Hematopoietic multipotent progenitor cell treated with erythropoietin and hydrocortisone succinate and interleukin-3 and kit ligand, for 8 days (in vitro differentiated cells): ENCODE data around the gene DPP10.

Source experiments
- DNase-seq: peaks from one replicate; pipeline ENCODE4 v3.0.0-alpha.2; 2015

The DPP10 gene

GRCh38 chr2:115606350-115606749 lies 1163.9 kb downstream of the DPP10 start:
- no peak for DNase-seq

GRCh38 chr2:115609978-115610377 lies 1167.5 kb downstream of the DPP10 start:
- no peak for DNase-seq

- DNase-seq = no peak
Observed at GRCh38 chr2:115610888-115611287, 1168.4 kb downstream of the DPP10 start.

- DNase-seq = no peak
Observed at GRCh38 chr2:115624332-115624731, 1181.9 kb downstream of the DPP10 start.

GRCh38 chr2:115634578-115634977 lies 1192.1 kb downstream of the DPP10 start:
- no peak for DNase-seq

GRCh38 chr2:115635430-115635829 lies 1193.0 kb downstream of the DPP10 start:
- DNase-seq = no peak

- no peak for DNase-seq
Observed at GRCh38 chr2:115649731-115650130, 1207.3 kb downstream of the DPP10 start.

GRCh38 chr2:115650827-115651226 lies 1208.4 kb downstream of the DPP10 start:
- no peak for DNase-seq

GRCh38 chr2:115652652-115653051 lies 1210.2 kb downstream of the DPP10 start:
- no peak for DNase-seq

- no peak for DNase-seq
Observed at GRCh38 chr2:115654362-115654761, 1211.9 kb downstream of the DPP10 start.

- no peak for DNase-seq
Observed at GRCh38 chr2:115678129-115678528, 1235.7 kb downstream of the DPP10 start.

- no peak for DNase-seq
Observed at GRCh38 chr2:115684345-115684744, 1241.9 kb downstream of the DPP10 start.

GRCh38 chr2:115691409-115691808 lies 1249.0 kb downstream of the DPP10 start:
- DNase-seq = no peak

- no peak for DNase-seq
Observed at GRCh38 chr2:115694651-115695050, 1252.2 kb downstream of the DPP10 start.

GRCh38 chr2:115733190-115733775 lies 1290.8 kb downstream of the DPP10 start:
- no peak for DNase-seq

GRCh38 chr2:115738111-115738510 lies 1295.7 kb downstream of the DPP10 start:
- no peak for DNase-seq

- no peak for DNase-seq
Observed at GRCh38 chr2:115739574-115739973, 1297.1 kb downstream of the DPP10 start.

- DNase-seq = no peak
Observed at GRCh38 chr2:115746151-115746550, 1303.7 kb downstream of the DPP10 start.

GRCh38 chr2:115757286-115757685 lies 1314.8 kb downstream of the DPP10 start:
- DNase-seq = no peak

GRCh38 chr2:115763601-115764000 lies 1321.2 kb downstream of the DPP10 start:
- DNase-seq = no peak

- DNase-seq = no peak
Observed at GRCh38 chr2:115771516-115771915, 1329.1 kb downstream of the DPP10 start.

- DNase-seq = no peak
Observed at GRCh38 chr2:115774361-115774760, 1331.9 kb downstream of the DPP10 start.

- no peak for DNase-seq
Observed at GRCh38 chr2:115779085-115779632, 1336.7 kb downstream of the DPP10 start.

GRCh38 chr2:115782286-115782685 lies 1339.8 kb downstream of the DPP10 start:
- no peak for DNase-seq

- DNase-seq = no peak
Observed at GRCh38 chr2:115796078-115796477, 1353.6 kb downstream of the DPP10 start.
